Breast epithelium (tissue), 4 donors: ENCODE results near the gene CBFA2T2. TPM values are rescaled to one million over a fixed set of nuclear protein-coding genes. Genes with fewer than 3 reads are reported as not detected.

Source experiments
- DNase-seq, 2 donors: peaks; one replicate each; pipeline ENCODE4 v3.0.0-alpha.2; 2019; ENCODE audit warnings: low spot score in 2 of 2
- H3K27ac ChIP-seq, 2 donors: fragments of 200-600 bp; sonication (generic) in 1 of 2; one replicate each; pipeline ENCODE4 v1.5.1; 2016 to 2019; ENCODE audit warnings: mild to moderate bottlenecking in 1 of 2
- H3K27me3 ChIP-seq, 2 donors: fragments of 200-600 bp; sonication (generic) in 1 of 2; one replicate each; pipeline versions ENCODE4 v1.5.1 to v1.6.0; 2017 to 2019; ENCODE audit warnings: control low read depth in 1 of 2, mild to moderate bottlenecking in 1 of 2
- H3K36me3 ChIP-seq: fragments of 200-600 bp; one replicate; pipeline ENCODE4 v1.5.1; 2019
- H3K4me1 ChIP-seq, 2 donors: fragments of 200-600 bp; sonication (generic); one replicate each; pipeline ENCODE4 v1.5.1; 2016 to 2019; ENCODE audit warnings: control low read depth in 1 of 2
- H3K4me3 ChIP-seq, 3 donors: fragments of 200-600 bp; sonication (generic); 1 replicate in 2 of 3; 2 replicates in 1 of 3; pipeline ENCODE4 v1.5.1; 2016 to 2019; ENCODE audit warnings: mild to moderate bottlenecking in 3 of 3, moderate library complexity in 2 of 3
- H3K9me3 ChIP-seq, 2 donors: fragments of 200-600 bp; sonication (generic) in 1 of 2; one replicate each; pipeline ENCODE4 v1.5.1; 2016 to 2019; ENCODE audit warnings: control low read depth in 1 of 2
- POLR2A ChIP-seq: fragments of 450-650 bp; IDR thresholded peaks from one replicate; pipeline ENCODE4 v1.6.1; 2016; ENCODE audit warnings: antibody characterized with exemption, mild to moderate bottlenecking, moderate library complexity
- POLR2AphosphoS5 ChIP-seq, 3 donors: sonication (generic); formaldehyde crosslinking; IDR thresholded peaks; one replicate each; pipeline ENCODE4 v1.6.1; 2017; ENCODE audit warnings: antibody characterized with exemption in 3 of 3
- intact Hi-C: fragments of 100-400 bp; cut with DNase I; formaldehyde crosslinking; loops from one replicate; pipeline ENCODE4 v1.15.1; 2023; ENCODE audit warnings: low total_unique reads
- total RNA-seq, 3 donors: library from RNA; depleted of rRNA; stranded (reverse); fragments of >200 nt; gene quantifications; one replicate each; pipeline ENCODE4 v1.1.0, GENCODE V29; 2016
- TF ChIP-seq, protein P1 (sequence below), 3 donors: fragments of 450-650 bp; IDR thresholded peaks; one replicate each; pipeline ENCODE4 v1.5.1; 2016 to 2017; ENCODE audit warnings: antibody characterized with exemption in 3 of 3, mild to moderate bottlenecking in 3 of 3, moderate library complexity in 3 of 3

The CBFA2T2 gene
- total RNA-seq, 3 donors from 2014 or later, result 10.9 to 20.9 (median 17.0) TPM

- intact Hi-C loops, result no loop called here
- TF ChIP-seq, protein P1, sequence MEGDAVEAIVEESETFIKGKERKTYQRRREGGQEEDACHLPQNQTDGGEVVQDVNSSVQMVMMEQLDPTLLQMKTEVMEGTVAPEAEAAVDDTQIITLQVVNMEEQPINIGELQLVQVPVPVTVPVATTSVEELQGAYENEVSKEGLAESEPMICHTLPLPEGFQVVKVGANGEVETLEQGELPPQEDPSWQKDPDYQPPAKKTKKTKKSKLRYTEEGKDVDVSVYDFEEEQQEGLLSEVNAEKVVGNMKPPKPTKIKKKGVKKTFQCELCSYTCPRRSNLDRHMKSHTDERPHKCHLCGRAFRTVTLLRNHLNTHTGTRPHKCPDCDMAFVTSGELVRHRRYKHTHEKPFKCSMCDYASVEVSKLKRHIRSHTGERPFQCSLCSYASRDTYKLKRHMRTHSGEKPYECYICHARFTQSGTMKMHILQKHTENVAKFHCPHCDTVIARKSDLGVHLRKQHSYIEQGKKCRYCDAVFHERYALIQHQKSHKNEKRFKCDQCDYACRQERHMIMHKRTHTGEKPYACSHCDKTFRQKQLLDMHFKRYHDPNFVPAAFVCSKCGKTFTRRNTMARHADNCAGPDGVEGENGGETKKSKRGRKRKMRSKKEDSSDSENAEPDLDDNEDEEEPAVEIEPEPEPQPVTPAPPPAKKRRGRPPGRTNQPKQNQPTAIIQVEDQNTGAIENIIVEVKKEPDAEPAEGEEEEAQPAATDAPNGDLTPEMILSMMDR (IDR thresholded peaks at IDR 0.05), result no peak
- TF ChIP-seq POLR2AphosphoS5 (IDR thresholded peaks at IDR 0.05), result no peak
- TF ChIP-seq POLR2A, result no peak
- Histone ChIP-seq H3K4me1 (no peaks in the 10 kb centered on the region), H3K36me3 (no peaks in the 10 kb centered on the region), H3K27me3 (no peaks in the 10 kb centered on the region), H3K4me3 (no peak overlapping the region), H3K27ac (no peak overlapping the region), H3K9me3 (no peaks in the 10 kb centered on the region)
- DNase-seq, result no peak
These were observed 134.5 kb downstream of the CBFA2T2 start for GRCh38 chr20:33624399-33624798.

- Histone ChIP-seq H3K27ac (no peak overlapping the region), H3K36me3 (peaks cover 10% of the 10 kb centered on the region), H3K9me3 (no peaks in the 10 kb centered on the region), H3K27me3 (no peaks in the 10 kb centered on the region), H3K4me1 (no peaks in the 10 kb centered on the region), H3K4me3 (no peak overlapping the region)
- no peak for DNase-seq
- intact Hi-C loops, result no loop called here
- TF ChIP-seq POLR2AphosphoS5 (IDR thresholded peaks at IDR 0.05) (no peak), POLR2A (no peak)
- TF ChIP-seq, protein P1 (IDR thresholded peaks at IDR 0.05), result no peak
These were observed 136.3 kb downstream of the CBFA2T2 start for GRCh38 chr20:33626190-33626589.

DNA sequence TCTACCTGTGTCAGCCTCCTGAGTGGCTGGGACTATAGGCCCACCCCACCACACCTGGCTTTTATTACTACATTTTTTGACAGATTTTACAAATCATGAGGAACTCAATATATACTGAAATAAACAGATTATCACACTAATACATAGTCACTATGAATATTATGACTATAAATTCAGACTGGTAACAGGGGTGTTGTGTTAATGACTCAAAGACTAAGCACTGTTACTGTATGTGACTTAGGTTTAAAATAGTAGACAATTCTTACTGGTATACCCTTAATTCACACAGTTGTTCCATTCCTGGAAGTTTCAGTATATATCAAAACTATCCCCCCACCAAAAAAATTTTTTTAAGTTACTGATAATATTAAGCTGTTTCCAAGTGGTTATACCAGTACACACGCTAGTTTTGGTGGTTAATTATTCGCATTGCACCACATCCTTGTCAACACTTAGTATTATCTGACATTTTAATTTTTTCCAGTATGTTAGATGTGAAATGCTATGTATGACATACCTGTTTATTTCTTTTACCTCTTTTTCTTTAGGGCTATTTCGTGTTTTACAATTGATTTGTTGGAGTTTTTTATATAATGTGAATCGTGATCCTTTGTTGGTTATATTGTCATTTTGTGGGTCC, 137.8 kb downstream of the CBFA2T2 start:
- DNase-seq, result no peak
- Histone ChIP-seq H3K9me3 (no peaks in the 10 kb centered on the region), H3K27ac (no peak overlapping the region), H3K4me1 (no peaks in the 10 kb centered on the region), H3K27me3 (no peaks in the 10 kb centered on the region), H3K4me3 (no peak overlapping the region), H3K36me3 (peaks cover 10% of the 10 kb centered on the region)
- TF ChIP-seq POLR2AphosphoS5 (IDR thresholded peaks at IDR 0.05) (no peak), POLR2A (no peak)
- TF ChIP-seq, protein P1 (IDR thresholded peaks at IDR 0.05), result no peak
- intact Hi-C loops, result no loop called here

- TF ChIP-seq, protein P1 (IDR thresholded peaks at IDR 0.05), result no peak
- Histone ChIP-seq H3K36me3 (peaks cover 10% of the 10 kb centered on the region), H3K27me3 (no peaks in the 10 kb centered on the region), H3K9me3 (no peaks in the 10 kb centered on the region), H3K4me3 (no peak overlapping the region), H3K4me1 (no peaks in the 10 kb centered on the region), H3K27ac (no peak overlapping the region)
- intact Hi-C loops, result no loop called here
- DNase-seq, result no peak
These were observed 139.6 kb downstream of the CBFA2T2 start for GRCh38 chr20:33629533-33629932.

DNA sequence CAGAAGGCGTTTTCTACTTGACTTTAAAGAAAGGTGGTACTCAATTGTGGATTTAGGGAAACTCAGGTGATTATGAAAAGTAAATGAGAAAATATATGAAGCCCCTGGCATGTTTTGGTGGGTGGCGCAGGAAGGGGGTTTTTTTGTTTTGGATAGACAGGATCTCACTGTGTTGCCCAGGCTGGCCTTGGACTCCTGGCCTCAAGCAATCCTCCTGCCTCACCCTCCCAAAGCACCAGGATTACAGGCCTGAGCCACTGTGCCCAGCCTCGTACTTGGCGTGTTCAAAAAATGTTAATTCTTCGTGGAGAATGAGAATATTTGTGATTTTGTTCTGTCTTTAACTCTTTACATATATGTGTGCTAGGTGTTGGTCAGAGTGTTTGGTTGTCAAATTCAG, 140.1 kb downstream of the CBFA2T2 start:
- Histone ChIP-seq H3K36me3 (peaks cover 10% of the 10 kb centered on the region), H3K27ac (no peak overlapping the region), H3K27me3 (no peaks in the 10 kb centered on the region), H3K9me3 (no peaks in the 10 kb centered on the region), H3K4me3 (no peak overlapping the region), H3K4me1 (no peaks in the 10 kb centered on the region)
- intact Hi-C loops, result no loop called here
- no peak for DNase-seq
- no peak for TF ChIP-seq POLR2AphosphoS5 (IDR thresholded peaks at IDR 0.05)
- TF ChIP-seq, protein P1 (IDR thresholded peaks at IDR 0.05), result no peak
- no peak for TF ChIP-seq POLR2A
